ENCODE results near the gene ADD3.

The ADD3 gene

DNA sequence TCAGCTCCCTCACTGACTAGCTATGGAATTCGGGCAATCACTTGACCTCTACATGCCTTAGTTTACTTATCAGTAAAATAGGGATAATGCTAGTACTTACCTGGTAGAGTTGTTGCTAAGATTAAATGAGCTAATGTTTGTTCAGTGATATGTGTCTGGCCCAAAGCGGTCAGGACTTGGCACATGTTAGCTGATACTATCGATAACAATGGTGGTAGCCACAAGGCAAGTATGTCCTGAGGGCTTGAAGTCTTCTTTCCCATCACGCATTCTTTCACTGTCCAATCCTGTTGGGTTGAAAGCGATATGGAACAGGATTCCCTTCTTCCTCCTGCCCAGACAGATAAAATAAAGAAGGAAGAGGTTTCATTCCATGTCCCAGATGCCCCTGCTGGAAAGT lies 174.1 kb downstream of the ADD3 start:
- DNase-seq (ENCODE audit: low read depth) = no peak

- no peak for DNase-seq (ENCODE audit: low read depth)
Measured at GRCh38 chr10:110184398-110184797, 176.6 kb downstream of the ADD3 start.
